ENCODE data around the gene ZNF286A. TPM values are rescaled to one million over a fixed set of nuclear protein-coding genes. Genes with fewer than 3 reads are reported as not detected.
A peak's percentile ranks its signal among the peaks of the same experiment; 100 is the strongest.
"Not testable (repeated sequence)": the region's sequence is repeated elsewhere in the genome, so short reads cannot be mapped to it uniquely, and the experiment has no call there.

ZNF286A gene
- total RNA-seq, 2 donors from 2014 or later = 12.7 to 13.7 TPM

DNA sequence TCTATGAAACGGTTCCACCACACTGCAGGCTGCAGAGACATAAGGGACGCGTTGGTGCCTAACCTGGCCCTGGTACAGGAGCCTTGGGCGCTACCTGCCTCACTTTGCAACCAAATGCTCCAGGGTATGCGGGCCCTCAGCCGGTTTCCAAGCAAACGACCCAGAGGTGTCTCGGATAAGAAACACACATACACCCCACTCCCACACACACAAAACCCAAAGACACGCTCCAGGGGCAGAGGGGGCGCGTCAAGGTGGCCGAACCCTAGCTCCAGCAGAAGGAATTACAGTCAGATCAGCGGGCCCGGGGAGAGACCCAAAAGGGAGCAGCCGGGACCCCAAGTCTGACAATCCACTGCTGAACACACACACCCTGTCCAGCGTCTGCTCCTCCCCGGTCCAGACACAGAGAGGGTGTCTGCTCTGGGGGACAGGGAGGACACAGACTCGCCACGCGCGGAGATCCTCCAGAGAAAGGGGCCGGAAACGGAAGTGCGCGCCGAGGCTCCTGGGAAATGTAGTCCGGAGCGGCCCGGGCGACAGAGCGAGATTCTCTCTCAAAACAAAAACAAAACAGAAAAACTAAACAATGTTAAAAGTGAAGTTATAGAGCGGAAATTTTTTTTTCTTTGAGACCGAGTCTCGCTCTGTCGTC lies 15.6 kb upstream of the ZNF286A start, which contains the start of gene TRIM16:
TRIM16 (minus strand) TSS at position 488 of the 655 bp plus-strand sequence. CDS start 32,702 bp downstream, outside the sequence.
- intact Hi-C loops (cut with DNase I) = not testable (repeated sequence)
- ATAC-seq (peak; percentile 98 to 99), DNase-seq (peak; percentile 86)

DNA sequence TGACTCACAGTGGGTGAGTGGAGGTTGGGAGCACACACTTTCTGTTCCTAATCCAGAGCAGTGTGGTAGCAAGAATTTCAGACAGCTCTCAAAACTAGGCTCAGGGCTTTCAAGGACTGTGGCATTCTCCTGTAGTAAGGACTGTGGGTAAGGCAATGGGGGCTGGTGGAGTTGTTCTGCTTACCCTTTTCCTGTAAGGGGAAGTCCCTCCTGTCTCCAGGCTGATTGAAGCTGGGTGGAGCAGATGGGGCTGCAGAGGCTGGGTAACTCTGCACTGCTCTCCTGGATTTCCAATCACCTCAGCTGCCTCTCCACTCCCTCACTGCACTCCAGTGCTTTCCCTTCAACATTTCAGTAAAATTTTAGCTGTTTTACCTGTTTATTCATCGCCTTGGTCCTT lies 12.1 kb upstream of the ZNF286A start:
- ATAC-seq; intact Hi-C loops (cut with DNase I); DNase-seq: not testable (repeated sequence)

DNA sequence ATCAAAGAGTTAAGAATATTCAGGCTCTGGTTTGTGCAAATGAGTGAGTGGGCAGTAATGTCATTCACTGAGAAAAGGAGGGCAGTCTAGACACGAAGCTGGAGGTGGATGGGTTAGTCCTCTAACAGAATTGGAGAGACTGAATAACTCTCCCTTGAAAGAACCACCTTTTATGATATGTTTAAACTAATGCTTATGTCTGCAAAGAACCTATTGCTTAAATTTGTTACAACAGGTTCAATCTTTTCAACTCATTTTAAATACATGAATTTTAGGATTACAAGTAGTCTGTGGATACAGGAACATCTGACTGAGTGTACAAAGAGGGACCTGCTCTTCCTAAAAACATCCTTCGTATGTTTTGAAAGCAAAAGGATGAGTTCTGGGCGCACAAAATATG lies 585 bp upstream of the ZNF286A start:
- DNase-seq; ATAC-seq; intact Hi-C loops (cut with DNase I): not testable (repeated sequence)

DNA sequence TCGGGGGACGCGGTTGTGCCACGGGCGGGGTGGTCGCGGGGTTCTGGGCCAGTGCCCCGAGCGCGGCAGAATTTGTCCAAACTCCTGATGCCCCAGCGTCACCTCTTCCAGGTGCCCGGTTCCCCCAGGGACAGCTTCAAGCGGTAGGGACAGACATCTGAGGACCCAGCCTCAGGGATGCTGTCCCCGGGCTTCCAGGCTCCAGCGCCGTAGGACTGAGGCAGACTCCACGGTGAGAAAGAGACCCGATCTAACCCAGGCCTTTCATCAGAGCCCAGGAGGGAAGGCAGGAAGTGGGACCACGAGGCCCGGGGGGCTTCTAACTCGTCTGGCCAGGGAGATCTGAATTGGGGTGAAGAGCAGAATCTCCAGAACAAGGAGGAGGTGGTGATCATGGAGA lies 385 bp downstream of the ZNF286A start:
- DNase-seq; intact Hi-C loops (cut with DNase I): not testable (repeated sequence)
- peak; percentile 29 to 52 for ATAC-seq

DNA sequence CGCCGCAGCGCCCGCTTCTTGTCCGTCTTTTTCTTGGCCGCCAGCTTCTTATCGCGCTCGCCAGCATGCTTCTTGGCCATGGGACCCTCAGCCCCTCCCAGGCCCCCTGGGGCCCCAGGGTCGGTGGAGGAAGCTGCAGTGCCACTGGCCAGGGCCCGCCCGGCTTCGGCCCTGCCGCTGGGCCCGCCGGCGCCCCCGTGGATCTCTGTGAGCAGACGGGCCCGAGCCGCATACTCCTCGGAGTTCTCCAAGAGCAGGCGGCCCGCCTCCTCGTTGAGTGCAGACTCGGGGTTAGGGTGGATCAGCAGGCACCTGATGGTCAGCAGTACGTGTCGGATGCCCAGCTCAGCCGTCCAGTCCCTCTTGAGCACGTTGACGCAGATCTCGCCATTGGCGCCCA lies 4.7 kb downstream of the ZNF286A start:
- intact Hi-C loops (cut with DNase I); ATAC-seq; DNase-seq: not testable (repeated sequence)

DNA sequence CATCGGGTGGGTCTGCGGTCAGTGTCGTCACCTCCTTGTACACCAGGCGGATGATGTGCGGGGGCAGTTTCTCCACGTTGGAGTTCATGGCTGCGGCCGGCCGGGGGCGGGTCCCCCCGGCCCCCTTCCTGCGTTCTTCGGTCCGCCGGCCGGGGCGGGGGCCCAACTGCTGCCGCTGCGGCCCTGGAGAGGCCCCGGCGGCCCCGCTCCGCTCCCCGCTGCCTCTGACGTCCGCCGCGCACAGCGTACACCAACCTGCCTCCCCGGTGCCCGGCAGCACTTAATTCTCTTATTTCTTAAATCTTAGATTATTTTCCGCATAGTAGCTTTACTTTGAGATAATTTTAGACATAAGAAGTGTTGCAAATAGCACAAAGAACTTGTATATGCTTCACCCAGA lies 5.3 kb downstream of the ZNF286A start:
- DNase-seq; ATAC-seq; intact Hi-C loops (cut with DNase I): not testable (repeated sequence)

DNA sequence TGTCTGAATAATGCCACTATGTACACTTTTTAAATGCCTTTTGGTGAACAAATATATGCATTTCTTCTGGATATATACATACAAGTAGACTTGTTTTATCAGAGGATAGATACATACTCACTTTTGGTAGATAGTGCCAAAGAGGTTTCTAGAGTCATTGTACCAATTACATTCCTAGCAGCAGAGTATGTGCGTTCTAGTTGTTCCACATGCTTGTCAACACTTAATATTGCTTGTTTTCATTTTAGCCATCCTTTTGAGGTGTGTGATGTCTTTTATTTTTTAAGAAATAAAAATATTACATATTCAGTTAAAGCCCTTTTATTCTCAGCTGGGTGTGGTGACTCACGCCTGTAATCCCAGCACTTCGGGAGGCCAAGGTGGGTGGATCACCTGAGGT lies 9.3 kb downstream of the ZNF286A start:
- intact Hi-C loops (cut with DNase I); DNase-seq; ATAC-seq: not testable (repeated sequence)

DNA sequence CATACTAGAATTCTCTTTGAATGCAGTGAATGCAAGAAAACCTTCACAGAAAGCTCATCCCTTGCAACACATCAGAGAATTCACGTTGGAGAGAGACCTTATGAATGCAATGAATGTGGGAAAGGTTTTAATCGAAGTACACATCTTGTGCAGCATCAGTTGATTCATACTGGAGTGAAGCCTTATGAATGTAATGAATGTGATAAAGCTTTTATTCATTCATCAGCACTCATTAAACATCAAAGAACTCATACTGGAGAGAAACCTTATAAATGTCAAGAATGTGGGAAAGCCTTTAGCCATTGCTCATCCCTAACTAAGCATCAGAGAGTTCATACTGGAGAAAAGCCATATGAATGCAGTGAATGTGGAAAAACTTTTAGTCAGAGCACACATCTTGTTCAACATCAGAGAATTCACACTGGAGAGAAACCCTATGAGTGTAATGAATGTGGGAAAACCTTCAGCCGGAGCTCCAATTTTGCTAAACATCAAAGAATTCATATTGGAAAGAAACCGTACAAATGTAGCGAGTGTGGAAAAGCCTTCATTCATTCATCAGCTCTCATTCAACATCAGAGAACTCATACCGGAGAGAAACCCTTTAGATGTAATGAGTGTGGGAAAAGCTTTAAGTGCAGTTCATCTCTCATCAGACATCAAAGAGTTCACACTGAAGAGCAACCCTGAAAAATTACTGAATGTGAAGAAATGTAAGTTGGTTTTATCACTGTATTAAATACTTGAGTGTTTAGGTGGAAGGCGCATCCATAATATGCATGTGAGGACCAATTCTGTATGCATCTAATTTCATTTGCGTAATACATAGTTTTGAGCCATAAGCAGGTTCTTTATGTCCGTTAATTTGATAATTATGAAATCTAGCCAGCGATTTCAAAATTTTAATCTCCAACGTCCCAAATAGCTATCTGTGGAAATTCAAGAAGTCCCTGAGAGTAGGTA lies 17.3 kb downstream of the ZNF286A start:
- DNase-seq; intact Hi-C loops (cut with DNase I); ATAC-seq: not testable (repeated sequence)

DNA sequence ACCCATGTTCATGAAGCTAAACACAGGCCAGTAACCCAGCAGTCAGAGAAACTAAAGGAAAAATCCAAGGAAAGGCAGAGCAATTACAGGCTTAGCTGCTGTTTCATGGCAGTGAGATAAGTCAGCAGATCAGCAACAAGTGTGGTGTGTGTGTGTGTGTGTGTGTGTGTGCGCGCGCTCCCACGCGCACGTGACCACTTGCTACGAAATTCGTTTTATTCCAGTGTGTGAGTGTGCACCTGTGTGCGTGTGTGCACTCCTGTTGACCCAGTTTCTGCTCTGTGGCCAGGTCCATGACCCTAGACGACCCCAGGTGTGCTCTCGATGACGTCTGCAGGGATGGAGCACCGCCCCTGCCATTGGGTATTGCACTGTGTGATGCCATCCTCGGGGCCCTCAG lies 31.0 kb downstream of the ZNF286A start:
- intact Hi-C loops (cut with DNase I); DNase-seq; ATAC-seq: not testable (repeated sequence)

DNA sequence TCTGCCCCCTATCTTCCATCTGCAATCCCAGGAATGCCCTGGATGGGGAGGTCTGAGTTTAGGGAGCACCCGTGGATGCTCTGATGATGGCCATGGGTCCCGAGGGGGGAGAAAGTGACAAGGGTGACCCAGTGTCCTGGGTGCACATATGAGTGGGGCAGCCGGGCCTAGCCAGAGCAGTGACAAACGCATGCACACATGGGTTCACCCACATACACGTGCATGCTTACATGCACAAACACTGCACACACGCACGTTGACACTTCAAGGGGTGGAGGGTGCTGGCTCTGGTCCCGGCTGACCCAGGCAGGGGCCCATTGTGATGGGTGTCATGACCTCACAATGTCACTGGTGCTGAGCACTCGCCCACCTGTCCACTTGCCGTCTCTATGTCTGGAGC lies 32.3 kb downstream of the ZNF286A start, which contains the start of gene TBC1D26:
TBC1D26 (plus strand) TSS at position 384 of the 400 bp plus-strand sequence. CDS start 3,066 bp downstream, outside the sequence.
- ATAC-seq; DNase-seq; intact Hi-C loops (cut with DNase I): not testable (repeated sequence)

DNA sequence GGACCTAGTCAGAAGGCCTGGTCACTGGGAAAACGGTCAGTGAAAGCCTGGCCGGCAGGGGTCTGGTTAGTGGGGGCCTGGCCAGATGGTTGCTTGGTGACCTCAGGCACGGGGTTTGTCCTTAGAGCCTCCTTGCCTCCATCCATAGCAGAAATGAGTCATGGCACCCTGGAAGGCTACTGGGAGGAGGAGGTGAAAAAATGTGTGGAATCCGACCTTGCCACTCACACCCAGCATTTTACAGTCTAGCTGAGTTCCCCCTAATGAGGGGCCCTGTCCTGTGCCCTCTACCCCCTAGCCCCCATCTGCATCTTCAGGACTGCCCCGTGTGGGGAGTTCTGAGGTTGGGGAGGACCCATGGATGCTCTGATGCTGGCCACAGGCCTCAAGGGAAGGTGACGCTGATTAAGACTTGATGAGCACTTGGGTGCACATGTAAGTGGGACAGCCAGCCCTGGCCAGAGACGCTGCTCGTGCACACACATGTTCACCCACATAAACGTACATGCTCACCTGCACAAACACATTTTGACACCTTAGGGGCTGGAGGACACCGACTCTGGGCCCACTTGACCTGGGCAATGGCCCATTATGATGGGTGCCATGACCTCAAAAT lies 33.7 kb downstream of the ZNF286A start:
- intact Hi-C loops (cut with DNase I); ATAC-seq; DNase-seq: not testable (repeated sequence)

DNA sequence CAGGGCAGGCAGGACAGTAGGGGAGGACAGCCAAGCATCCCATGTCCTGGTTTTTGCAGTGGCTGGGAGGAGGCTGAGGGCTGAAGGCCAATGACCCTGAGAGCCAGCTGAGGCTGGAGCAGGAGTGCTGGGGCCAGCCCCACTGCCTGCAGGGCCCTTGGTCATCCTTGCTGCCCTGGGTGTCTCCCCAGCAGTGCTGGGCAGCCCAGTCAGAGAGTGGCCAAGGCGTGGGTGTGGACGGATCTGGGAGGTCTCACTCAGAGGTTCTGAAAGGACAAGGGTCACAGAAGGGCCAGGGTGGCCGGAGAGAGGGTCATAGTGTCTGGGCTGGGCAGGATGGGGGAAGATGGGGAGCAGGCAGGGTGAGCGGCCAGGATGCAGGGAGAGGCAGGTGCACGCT lies 37.0 kb downstream of the ZNF286A start:
- DNase-seq; intact Hi-C loops (cut with DNase I); ATAC-seq: not testable (repeated sequence)

DNA sequence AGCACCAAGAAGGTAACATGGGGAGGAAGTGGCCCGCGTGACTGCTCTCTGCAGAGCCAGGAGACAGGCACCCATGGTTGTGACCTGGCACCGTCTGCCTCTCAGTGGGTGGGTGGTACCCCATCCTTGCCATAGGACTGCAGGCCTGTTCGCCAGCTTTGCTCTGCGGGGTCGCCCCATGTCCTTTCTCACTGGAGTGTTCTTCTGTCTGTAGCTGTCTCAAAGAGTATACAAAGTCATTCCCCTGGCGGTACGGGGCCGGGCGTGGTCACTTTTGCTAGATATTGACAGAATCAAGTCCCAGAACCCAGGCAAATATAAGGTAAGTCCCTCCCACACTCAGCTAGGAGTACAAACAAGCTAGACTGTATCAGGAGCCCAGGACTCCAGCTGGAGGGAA lies 38.5 kb downstream of the ZNF286A start:
- no peak for DNase-seq
- intact Hi-C loops (cut with DNase I) = no loop called here
- ATAC-seq = no peak

DNA sequence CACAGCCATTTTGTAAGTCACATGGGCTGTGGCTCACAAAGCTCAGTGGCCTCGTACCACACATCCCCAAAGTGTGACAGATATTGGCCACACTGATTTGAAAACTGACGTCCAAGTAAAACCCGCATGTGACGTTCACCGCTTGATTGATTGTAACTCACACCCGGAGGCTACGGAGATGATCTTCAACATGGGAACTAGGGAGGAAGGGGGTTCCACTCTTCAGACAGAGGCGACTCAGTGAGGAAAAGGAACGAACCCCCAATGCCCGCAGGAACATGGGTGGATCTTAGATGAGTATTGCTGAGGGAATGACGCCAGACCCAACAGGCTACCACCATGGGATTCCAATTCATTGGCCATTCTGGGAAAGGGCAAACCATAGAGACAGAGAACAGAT lies 39.7 kb downstream of the ZNF286A start:
- DNase-seq; intact Hi-C loops (cut with DNase I); ATAC-seq: not testable (repeated sequence)

DNA sequence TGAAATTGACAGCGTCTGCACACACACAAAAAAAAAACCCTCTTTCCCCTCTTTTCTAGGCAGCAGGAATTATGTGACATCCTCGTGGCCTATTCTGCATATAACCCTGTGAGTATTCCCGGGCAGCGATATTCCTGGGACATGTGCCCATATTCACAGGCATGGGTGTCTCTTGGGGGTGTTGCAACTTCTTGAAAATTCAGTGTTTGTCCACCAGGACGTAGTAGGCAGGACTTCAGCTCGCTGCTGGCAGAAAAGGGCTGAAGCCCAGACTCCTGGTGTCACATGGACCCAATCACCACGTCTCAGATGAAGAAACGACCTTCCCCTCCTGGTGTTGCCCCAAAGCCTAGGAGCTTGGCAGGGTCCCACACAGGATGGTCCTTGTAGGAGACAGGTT lies 40.5 kb downstream of the ZNF286A start:
- DNase-seq; intact Hi-C loops (cut with DNase I): not testable (repeated sequence)

DNA sequence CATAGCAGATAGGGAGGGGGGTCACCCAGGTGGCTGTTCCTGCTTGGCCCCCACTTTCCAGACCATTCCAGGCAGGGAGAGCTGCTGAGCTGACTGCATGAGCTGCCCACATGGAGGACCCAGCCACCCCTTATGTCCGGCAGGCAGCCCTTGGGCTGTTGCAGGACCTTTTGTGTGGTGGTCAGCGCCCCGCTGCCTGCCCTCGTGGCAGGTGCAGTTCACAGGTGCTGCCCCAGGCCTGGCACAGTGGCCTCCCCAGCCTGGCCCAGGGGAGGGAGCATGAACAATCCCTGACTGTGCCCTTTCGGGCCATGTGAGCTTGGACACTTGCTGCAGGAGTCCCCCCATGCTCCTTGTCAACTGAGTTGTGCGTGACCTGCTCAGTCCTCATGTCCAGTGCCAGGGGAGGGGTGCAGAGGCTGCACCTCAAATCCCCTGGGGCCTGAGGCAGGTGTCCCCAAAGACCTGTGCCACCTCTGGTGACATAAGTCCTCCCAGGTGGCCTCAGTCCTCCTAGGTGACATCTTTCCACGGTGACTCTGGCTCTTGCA lies 41.1 kb downstream of the ZNF286A start:
- intact Hi-C loops (cut with DNase I) = no loop called here
- ATAC-seq = no peak
- DNase-seq = no peak

More for the DNA sequence above, 40.5 kb downstream of the ZNF286A start:
- peak in 1 of 2 donors; percentile 81 for ATAC-seq

DNA sequence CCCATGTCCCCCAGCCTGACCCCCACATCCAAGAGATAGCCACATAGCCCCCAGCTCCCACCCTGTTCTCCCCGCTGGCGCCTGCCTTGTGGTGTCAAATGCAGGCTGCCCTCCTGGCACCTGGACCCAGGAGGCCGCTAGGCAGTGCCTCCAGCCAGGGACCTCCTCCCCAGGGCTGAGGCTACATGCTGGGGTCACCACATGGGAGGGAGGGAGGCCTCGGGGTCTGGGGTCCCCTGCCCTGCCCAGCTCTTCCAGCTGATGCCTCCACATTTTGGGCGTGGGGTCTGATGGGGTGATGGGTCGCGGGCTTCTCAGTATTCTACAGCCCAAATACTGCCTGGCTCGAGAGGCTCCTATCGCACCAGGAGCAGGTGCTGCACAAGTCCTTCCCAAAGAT lies 42.1 kb downstream of the ZNF286A start:
- no peak for ATAC-seq
- intact Hi-C loops (cut with DNase I) = no loop called here

DNA sequence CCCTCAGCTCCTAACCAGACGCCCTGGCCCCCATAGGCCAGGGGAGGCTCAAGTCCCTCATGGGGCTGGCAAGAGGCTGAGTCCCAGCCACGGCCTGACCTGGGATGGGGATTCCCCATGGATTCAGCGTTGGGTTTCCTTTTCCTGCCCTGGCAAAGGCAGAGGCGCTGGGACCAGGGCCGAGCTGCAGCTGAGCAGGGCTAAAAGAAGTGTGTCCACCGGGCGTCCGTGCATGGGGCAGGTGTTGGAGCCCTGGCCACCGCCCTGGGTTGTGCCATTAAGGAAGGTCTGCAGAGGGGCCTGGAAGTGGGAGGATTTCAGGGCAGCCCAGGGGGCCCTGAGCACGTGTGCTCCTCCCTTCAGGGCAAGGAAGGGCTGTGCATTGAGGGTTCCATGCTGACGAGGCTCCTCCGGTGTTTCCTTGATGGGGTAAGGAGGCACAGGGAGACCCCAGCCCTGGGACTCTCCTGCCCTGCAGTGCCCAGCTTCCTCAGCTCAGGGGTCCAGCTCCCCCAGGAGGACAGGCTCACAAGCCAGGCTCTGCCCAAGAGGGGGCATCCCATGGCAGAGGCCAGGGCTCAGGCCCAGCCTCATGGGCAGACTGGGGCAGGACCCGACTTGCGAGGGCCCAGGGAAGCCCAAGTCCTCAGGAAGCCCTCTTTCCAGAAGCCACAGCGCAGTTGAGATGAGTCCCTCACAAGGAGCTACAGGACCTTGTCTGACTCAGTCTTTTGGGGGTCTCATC lies 42.7 kb downstream of the ZNF286A start:
- no peak for ATAC-seq

More for the DNA sequence above, 42.1 kb downstream of the ZNF286A start:
- no peak for DNase-seq

More for the DNA sequence above, 42.7 kb downstream of the ZNF286A start:
- intact Hi-C loops (cut with DNase I) = no loop called here
- no peak for DNase-seq
